Measurements from ENCODE around the gene OTX2. TPM values are rescaled to one million over a fixed set of nuclear protein-coding genes. Genes with fewer than 3 reads are reported as not detected.

The OTX2 gene
- total RNA-seq, 1 experiment from 2014 or later = 30.1 TPM

- TF ChIP-seq MYBL2 (CRISPR knock-in tag; IDR thresholded peaks at IDR 0.05) (0 out of 2 replicates have a peak, but pooled peaks have one; percentile 27), ZNF281 (CRISPR knock-in tag; IDR thresholded peaks at IDR 0.05) (peak; percentile 86), ZNF416 (CRISPR knock-in tag; IDR thresholded peaks at IDR 0.05) (no peak)
Measured at GRCh38 chr14:56794557-56795283, 15.6 kb downstream of the OTX2 start (continued).

- peak; percentile 2; the same call in 1 of the 2 replicates for ATAC-seq
Measured at GRCh38 chr14:56794088-56794556, 16.2 kb downstream of the OTX2 start.

More at GRCh38 chr14:56794088-56794556, 16.2 kb downstream of the OTX2 start:
- CTCF ChIA-PET = interaction anchor here (0.8 to 2.4 kb wide), 3 partner anchors 17 to 103 kb away, joined by 4 to 7 read pairs (median 6); no protein-coding TSS in a partner anchor
- H3K9me3 Mint-ChIP-seq = no peaks in the 10 kb centered on the region
- POLR2A ChIA-PET = interaction anchor here (0.6 to 1.2 kb wide), 3 partner anchors 12 to 103 kb away, joined by 3 to 4 read pairs (median 3); no protein-coding TSS in a partner anchor
- no peaks in the 10 kb centered on the region for H3K36me3 Mint-ChIP-seq
- peaks cover 40% of the 10 kb centered on the region for H3K4me1 Mint-ChIP-seq
- TF ChIP-seq TP53 (CRISPR knock-in tag; IDR thresholded peaks at IDR 0.05) = 0 out of 2 replicates have a peak, but pooled peaks have one; percentile 21
- TF ChIP-seq CBFB (CRISPR knock-in tag; IDR thresholded peaks at IDR 0.05; ENCODE audit: low read depth) = no peak
- TF ChIP-seq ZNF281 (CRISPR knock-in tag; IDR thresholded peaks at IDR 0.05) = no peak
- TF ChIP-seq ETV6 (CRISPR knock-in tag; IDR thresholded peaks at IDR 0.05) = peak; percentile 50; the same call in 1 of the 2 replicates
- TF ChIP-seq USF2 (CRISPR knock-in tag; IDR thresholded peaks at IDR 0.05) = no peak
- no peak for TF ChIP-seq MAX (CRISPR knock-in tag; IDR thresholded peaks at IDR 0.05)
- no peak for TF ChIP-seq ZMAT4 (CRISPR knock-in tag; IDR thresholded peaks at IDR 0.05)
- 0 out of 2 replicates have a peak, but pooled peaks have one; percentile 44 for TF ChIP-seq MLX (CRISPR knock-in tag; IDR thresholded peaks at IDR 0.05)
- TF ChIP-seq KAT7 (CRISPR knock-in tag; IDR thresholded peaks at IDR 0.05; ENCODE audit: borderline replicate concordance) = no peak
- no peak for TF ChIP-seq ZNF671 (CRISPR knock-in tag; IDR thresholded peaks at IDR 0.05)
- H3K4me3 Mint-ChIP-seq = peak overlapping the region; percentile 62
- DNase-seq (ENCODE audit: low spot score) = peak; percentile 61
- H3K27me3 Mint-ChIP-seq (ENCODE audit: low read depth) = peaks cover 60% of the 10 kb centered on the region
- no peak overlapping the region for H3K27ac Mint-ChIP-seq

Data from WTC11 (cell line).